ENCODE measurements around the gene EHMT1.
A peak's percentile ranks its signal among the peaks of the same experiment; 100 is the strongest.

Gene EHMT1

GRCh38 chr9:137697832-137698231 lies 79.0 kb downstream of the EHMT1 start:
- TF ChIP-seq CTCF (conservative IDR thresholded peaks at IDR 0.05) = no peak
- peak overlapping the region; percentile 74 for H3K27ac ChIP-seq

DNA sequence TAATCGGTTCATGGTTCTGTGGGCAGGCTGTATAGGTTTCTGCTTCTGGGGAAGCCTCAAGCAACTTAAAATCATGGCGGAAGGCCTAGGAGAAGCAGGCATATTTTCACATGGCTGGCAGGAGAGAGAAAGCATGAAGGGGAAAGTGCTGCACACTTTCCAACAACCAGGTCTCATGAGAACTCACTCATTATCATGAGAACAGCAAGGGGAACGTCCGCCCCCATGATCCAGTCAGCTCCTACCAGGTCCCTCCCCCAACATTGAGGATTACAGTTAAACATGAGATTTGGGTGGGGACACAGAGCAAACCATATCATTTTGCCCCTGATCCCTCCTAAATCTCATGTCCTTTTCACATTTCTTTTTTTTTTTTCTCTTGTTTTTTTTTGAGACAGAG lies 82.1 kb downstream of the EHMT1 start:
- no peak overlapping the region for H3K27ac ChIP-seq
- no peak for TF ChIP-seq CTCF (conservative IDR thresholded peaks at IDR 0.05)

DNA sequence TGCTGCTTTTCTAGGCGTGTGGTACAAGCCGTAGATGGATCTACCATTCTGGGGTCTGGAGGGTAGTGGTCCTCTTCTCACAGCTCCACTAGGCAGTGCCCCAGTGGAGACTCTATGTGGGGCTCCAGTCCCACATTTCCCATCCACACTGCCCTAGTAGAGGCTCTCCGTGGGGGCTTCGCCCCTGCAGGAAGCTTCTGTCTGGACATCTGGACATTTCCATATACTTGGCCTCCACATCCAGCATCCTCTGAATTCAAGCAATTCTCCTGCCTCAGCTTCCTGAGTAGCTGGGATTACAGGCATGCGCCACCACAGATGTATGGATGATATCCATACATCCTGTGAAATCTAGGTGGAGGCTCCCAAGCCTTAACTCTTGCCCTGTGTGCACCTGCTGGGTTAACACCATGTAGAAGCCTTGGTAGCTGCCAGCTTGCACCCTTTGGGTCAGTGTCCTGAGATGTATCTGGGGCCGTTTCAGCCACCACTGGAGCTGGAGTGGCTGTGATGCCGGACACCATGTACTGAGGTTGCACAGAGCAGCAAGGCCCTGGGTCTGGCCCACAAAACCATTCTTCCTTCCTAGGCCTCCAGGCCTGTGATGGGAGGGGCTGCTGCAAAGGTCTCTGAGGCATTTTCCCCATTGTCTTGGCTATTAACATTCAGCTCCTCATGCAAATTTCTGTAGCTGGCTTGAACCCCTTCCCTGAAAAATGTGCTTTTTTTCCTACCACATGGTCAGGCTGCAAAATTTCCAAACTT lies 84.0 kb downstream of the EHMT1 start:
- TF ChIP-seq CTCF (conservative IDR thresholded peaks at IDR 0.05) = no peak
- no peak overlapping the region for H3K27ac ChIP-seq

GRCh38 chr9:137703842-137704508 lies 85.2 kb downstream of the EHMT1 start:
- H3K27ac ChIP-seq = no peak overlapping the region
- no peak for TF ChIP-seq CTCF (conservative IDR thresholded peaks at IDR 0.05)

- H3K27ac ChIP-seq = no peak overlapping the region
- TF ChIP-seq CTCF (conservative IDR thresholded peaks at IDR 0.05) = no peak
These were observed 86.6 kb downstream of the EHMT1 start for GRCh38 chr9:137705443-137705863.

DNA sequence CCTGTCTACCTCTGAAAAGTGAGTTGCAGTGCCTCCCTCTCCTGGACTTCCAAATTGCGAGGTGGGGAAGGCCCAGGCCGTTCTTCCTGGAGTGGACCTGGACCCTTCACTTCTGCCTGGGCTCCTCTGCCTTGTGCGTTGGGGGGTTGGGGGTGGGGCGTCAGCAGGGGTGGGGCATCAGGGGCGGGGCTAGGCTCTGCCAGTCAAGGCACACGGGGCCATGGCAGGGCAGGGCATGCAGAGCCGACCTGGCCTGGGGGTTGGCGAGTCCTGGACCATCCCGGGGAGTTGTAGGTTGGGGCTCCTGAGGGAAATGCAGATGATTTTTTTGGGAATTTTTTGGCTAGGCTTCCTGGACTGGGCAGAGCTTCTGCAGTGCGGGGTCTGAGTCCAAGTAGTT lies 87.1 kb downstream of the EHMT1 start:
- H3K27ac ChIP-seq = no peak overlapping the region
- TF ChIP-seq CTCF (conservative IDR thresholded peaks at IDR 0.05) = no peak

- no peak overlapping the region for H3K27ac ChIP-seq
- TF ChIP-seq CTCF (conservative IDR thresholded peaks at IDR 0.05) = no peak
These were observed 88.6 kb downstream of the EHMT1 start for GRCh38 chr9:137707361-137707760.
